Measurements from ENCODE around the gene TTC13.

- TF ChIP-seq CTCF (IDR thresholded peaks at IDR 0.05) (no peak), EP300 (IDR thresholded peaks at IDR 0.05; ENCODE audit: low read depth) (no peak), POLR2A (IDR thresholded peaks at IDR 0.05) (no peak), POLR2AphosphoS5 (IDR thresholded peaks at IDR 0.05) (no peak)
Measured at GRCh38 chr1:231016234-231016633, 37.6 kb upstream of the TTC13 start.
